Measurements from ENCODE around the gene ZAP70. TPM values are rescaled to one million over a fixed set of nuclear protein-coding genes. Genes with fewer than 3 reads are reported as not detected.

The ZAP70 gene
- total and polyA plus RNA-seq, 2 experiments from 2014 or later, result not detected

- DNase-seq, result no peak
- H3K79me2 ChIP-seq (ENCODE audit: insufficient read depth), result no peaks in the 10 kb centered on the region
- H3K4me2 ChIP-seq (ENCODE audit: unreplicated experiment), result no peak overlapping the region
Measured at GRCh38 chr2:97747285-97747684, 33.9 kb downstream of the ZAP70 start.

GRCh38 chr2:97747716-97748115, 34.3 kb downstream of the ZAP70 start:
- Histone ChIP-seq H3K9me3 (ENCODE audit: low read depth) (no peaks in the 10 kb centered on the region), H3K4me3 (no peak overlapping the region), H3K4me2 (ENCODE audit: unreplicated experiment) (no peak overlapping the region), H3K79me2 (ENCODE audit: insufficient read depth) (no peaks in the 10 kb centered on the region), H3K9me2 (ENCODE audit: insufficient read depth) (no peaks in the 10 kb centered on the region), H2AFZ (no peak overlapping the region), H3K4me1 (ENCODE audit: insufficient read depth) (peaks cover 15% of the 10 kb centered on the region), H4K20me1 (ENCODE audit: insufficient read depth) (no peaks in the 10 kb centered on the region), H3K36me3 (ENCODE audit: low read depth) (no peaks in the 10 kb centered on the region), H3K27ac (peak overlapping the region; percentile 71), H3F3A (ENCODE audit: insufficient read depth) (0 out of 2 replicates have a peak, but pooled peaks cover 5% of the 10 kb centered on the region), H3K27me3 (replicated peaks; ENCODE audit: insufficient read depth) (no peaks in the 10 kb centered on the region), H3K9ac (peak overlapping the region; percentile 43)
- DNase-seq, result peak; percentile 79
- in situ Hi-C loops (cut with MboI), result no loop called here
- no peak for TF ChIP-seq EZH2 (IDR thresholded peaks at IDR 0.05; ENCODE audit: insufficient read depth, poor library complexity, severe bottlenecking)
- no peak for TF ChIP-seq EZH2phosphoT487 (IDR thresholded peaks at IDR 0.05; ENCODE audit: insufficient read depth, low read depth)
- 31 to 36% methylated on average over 4 of the region's 4 CpGs for WGBS, 2 experiments (ENCODE audit: low coverage in 1 of 2, low lambda C conversion rate in 2 of 2, missing lambda C conversion rate in 2 of 2)

More at GRCh38 chr2:97747285-97747684, 33.9 kb downstream of the ZAP70 start:
- Histone ChIP-seq H3F3A (ENCODE audit: insufficient read depth) (0 out of 2 replicates have a peak, but pooled peaks cover 5% of the 10 kb centered on the region), H3K9me3 (ENCODE audit: low read depth) (no peaks in the 10 kb centered on the region), H3K27ac (peak overlapping the region; percentile 29; the same call in 1 of the 2 replicates), H3K4me1 (ENCODE audit: insufficient read depth) (peaks cover 14% of the 10 kb centered on the region), H3K9me2 (ENCODE audit: insufficient read depth) (no peaks in the 10 kb centered on the region), H4K20me1 (ENCODE audit: insufficient read depth) (no peaks in the 10 kb centered on the region), H3K27me3 (replicated peaks; ENCODE audit: insufficient read depth) (no peaks in the 10 kb centered on the region), H3K9ac (no peak overlapping the region), H2AFZ (no peak overlapping the region), H3K4me3 (no peak overlapping the region), H3K36me3 (ENCODE audit: low read depth) (no peaks in the 10 kb centered on the region)
- TF ChIP-seq EZH2phosphoT487 (IDR thresholded peaks at IDR 0.05; ENCODE audit: insufficient read depth, low read depth) (no peak), EZH2 (IDR thresholded peaks at IDR 0.05; ENCODE audit: insufficient read depth, poor library complexity, severe bottlenecking) (no peak)
- in situ Hi-C loops (cut with MboI), result no loop called here
- WGBS, 2 experiments (ENCODE audit: low coverage in 1 of 2, low lambda C conversion rate in 2 of 2, missing lambda C conversion rate in 2 of 2), result 91 to 94% methylated on average over 3 of the region's 3 CpGs

GRCh38 chr2:97749581-97749980, 36.2 kb downstream of the ZAP70 start:
- Histone ChIP-seq H4K20me1 (ENCODE audit: insufficient read depth) (no peaks in the 10 kb centered on the region), H3K4me1 (ENCODE audit: insufficient read depth) (peaks cover 22% of the 10 kb centered on the region), H3K36me3 (ENCODE audit: low read depth) (no peaks in the 10 kb centered on the region), H3K27ac (no peak overlapping the region), H3K9me3 (ENCODE audit: low read depth) (no peaks in the 10 kb centered on the region), H2AFZ (no peak overlapping the region), H3K4me3 (no peak overlapping the region), H3K79me2 (ENCODE audit: insufficient read depth) (no peaks in the 10 kb centered on the region), H3K4me2 (ENCODE audit: unreplicated experiment) (no peak overlapping the region), H3K9ac (no peak overlapping the region), H3K9me2 (ENCODE audit: insufficient read depth) (no peaks in the 10 kb centered on the region), H3K27me3 (replicated peaks; ENCODE audit: insufficient read depth) (no peaks in the 10 kb centered on the region), H3F3A (ENCODE audit: insufficient read depth) (peaks cover 12% of the 10 kb centered on the region; the same call in 1 of the 2 replicates)
- no peak for TF ChIP-seq EZH2 (IDR thresholded peaks at IDR 0.05; ENCODE audit: insufficient read depth, poor library complexity, severe bottlenecking)
- DNase-seq, result no peak
- 42 to 52% methylated on average over 4 to 5 of the region's 5 CpGs for WGBS, 2 experiments (ENCODE audit: low coverage in 1 of 2, low lambda C conversion rate in 2 of 2, missing lambda C conversion rate in 2 of 2)
- in situ Hi-C loops (cut with MboI), result no loop called here

GRCh38 chr2:97750017-97750416, 36.6 kb downstream of the ZAP70 start:
- no peak overlapping the region for H3K4me2 ChIP-seq (ENCODE audit: unreplicated experiment)
- H3K9ac ChIP-seq, result no peak overlapping the region
- 98% methylated on average over 4 of the region's 4 CpGs for WGBS, 2 experiments (ENCODE audit: low coverage in 1 of 2, low lambda C conversion rate in 2 of 2, missing lambda C conversion rate in 2 of 2)
- H3K9me2 ChIP-seq (ENCODE audit: insufficient read depth), result no peaks in the 10 kb centered on the region
- DNase-seq, result no peak
- H3F3A ChIP-seq (ENCODE audit: insufficient read depth), result peaks cover 12% of the 10 kb centered on the region; the same call in 1 of the 2 replicates
- in situ Hi-C loops (cut with MboI), result no loop called here
- no peaks in the 10 kb centered on the region for H3K36me3 ChIP-seq (ENCODE audit: low read depth)
- H3K4me1 ChIP-seq (ENCODE audit: insufficient read depth), result peaks cover 22% of the 10 kb centered on the region
- no peak overlapping the region for H2AFZ ChIP-seq
- no peaks in the 10 kb centered on the region for H3K27me3 ChIP-seq (replicated peaks; ENCODE audit: insufficient read depth)
- no peaks in the 10 kb centered on the region for H4K20me1 ChIP-seq (ENCODE audit: insufficient read depth)
- H3K9me3 ChIP-seq (ENCODE audit: low read depth), result no peaks in the 10 kb centered on the region
- no peak overlapping the region for H3K4me3 ChIP-seq
- H3K27ac ChIP-seq, result no peak overlapping the region
- TF ChIP-seq EZH2phosphoT487 (IDR thresholded peaks at IDR 0.05; ENCODE audit: insufficient read depth, low read depth) (no peak), EZH2 (IDR thresholded peaks at IDR 0.05; ENCODE audit: insufficient read depth, poor library complexity, severe bottlenecking) (no peak)
- H3K79me2 ChIP-seq (ENCODE audit: insufficient read depth), result no peaks in the 10 kb centered on the region

- Histone ChIP-seq H3K36me3 (ENCODE audit: low read depth) (peaks cover 9% of the 10 kb centered on the region), H3K4me1 (ENCODE audit: insufficient read depth) (peaks cover 22% of the 10 kb centered on the region), H3K9ac (no peak overlapping the region), H3K27me3 (replicated peaks; ENCODE audit: insufficient read depth) (no peaks in the 10 kb centered on the region), H3K9me2 (ENCODE audit: insufficient read depth) (no peaks in the 10 kb centered on the region), H3F3A (ENCODE audit: insufficient read depth) (peaks cover 11% of the 10 kb centered on the region; the same call in 1 of the 2 replicates), H3K4me3 (no peak overlapping the region), H4K20me1 (ENCODE audit: insufficient read depth) (no peaks in the 10 kb centered on the region), H2AFZ (no peak overlapping the region), H3K9me3 (ENCODE audit: low read depth) (no peaks in the 10 kb centered on the region), H3K79me2 (ENCODE audit: insufficient read depth) (no peaks in the 10 kb centered on the region), H3K4me2 (ENCODE audit: unreplicated experiment) (no peak overlapping the region), H3K27ac (no peak overlapping the region)
- no peak for DNase-seq
- WGBS, 2 experiments (ENCODE audit: low coverage in 1 of 2, low lambda C conversion rate in 2 of 2, missing lambda C conversion rate in 2 of 2), result 48 to 57% methylated on average over 3 of the region's 3 CpGs
- in situ Hi-C loops (cut with MboI), result no loop called here
- TF ChIP-seq EZH2 (IDR thresholded peaks at IDR 0.05; ENCODE audit: insufficient read depth, poor library complexity, severe bottlenecking) (no peak), EZH2phosphoT487 (IDR thresholded peaks at IDR 0.05; ENCODE audit: insufficient read depth, low read depth) (no peak)
Measured at GRCh38 chr2:97751752-97752151, 38.4 kb downstream of the ZAP70 start.

Data from GM23248 (cell line).